ENCODE measurements around the gene DLG2. TPM values are rescaled to one million over a fixed set of nuclear protein-coding genes. Genes with fewer than 3 reads are reported as not detected.

DLG2 gene
- total RNA-seq, 1 experiment from 2014 or later: 17.5 TPM

- no peak for TF ChIP-seq ZNF219 (CRISPR knock-in tag; IDR thresholded peaks at IDR 0.05; ENCODE audit: borderline replicate concordance)
- TF ChIP-seq JAZF1 (CRISPR knock-in tag; IDR thresholded peaks at IDR 0.05): no peak
- no peak for TF ChIP-seq ZNF396 (CRISPR knock-in tag; IDR thresholded peaks at IDR 0.05; ENCODE audit: borderline replicate concordance)
- TF ChIP-seq ZNF281 (CRISPR knock-in tag; IDR thresholded peaks at IDR 0.05): no peak
- ATAC-seq (no peak), DNase-seq (ENCODE audit: low spot score) (no peak)
- no peak overlapping the region for H3K4me3 Mint-ChIP-seq
- POLR2A ChIA-PET: no interaction called here
- no peaks in the 10 kb centered on the region for H3K27me3 Mint-ChIP-seq (ENCODE audit: low read depth)
- H3K36me3 Mint-ChIP-seq: no peaks in the 10 kb centered on the region
- peaks cover 45% of the 10 kb centered on the region for H3K4me1 Mint-ChIP-seq
- CTCF ChIA-PET: no interaction called here
- H3K27ac Mint-ChIP-seq: no peak overlapping the region
- H3K9me3 Mint-ChIP-seq: no peaks in the 10 kb centered on the region
Observed at GRCh38 chr11:84687433-84687832, 939.7 kb downstream of the DLG2 start.

GRCh38 chr11:84686716-84687115 lies 940.4 kb downstream of the DLG2 start:
- Mint-ChIP-seq H3K4me1 (peaks cover 40% of the 10 kb centered on the region), H3K27ac (no peak overlapping the region), H3K36me3 (no peaks in the 10 kb centered on the region), H3K9me3 (no peaks in the 10 kb centered on the region), H3K27me3 (ENCODE audit: low read depth) (no peaks in the 10 kb centered on the region), H3K4me3 (no peak overlapping the region)
- ChIA-PET POLR2A (no interaction called here), CTCF (no interaction called here)
- no peak for DNase-seq (ENCODE audit: low spot score)
- no peak for TF ChIP-seq ZNF263 (CRISPR knock-in tag; IDR thresholded peaks at IDR 0.05; ENCODE audit: low read depth)
- TF ChIP-seq EMX1 (CRISPR knock-in tag; IDR thresholded peaks at IDR 0.05): no peak
- ATAC-seq: peak; percentile 62

GRCh38 chr11:84685976-84686375 lies 941.2 kb downstream of the DLG2 start:
- DNase-seq (ENCODE audit: low spot score): no peak
- Mint-ChIP-seq H3K4me3 (no peak overlapping the region), H3K27ac (no peak overlapping the region; the same call in 1 of the 2 replicates), H3K36me3 (no peaks in the 10 kb centered on the region), H3K9me3 (no peaks in the 10 kb centered on the region), H3K27me3 (ENCODE audit: low read depth) (no peaks in the 10 kb centered on the region), H3K4me1 (peaks cover 39% of the 10 kb centered on the region)
- CTCF ChIA-PET: no interaction called here
- TF ChIP-seq ZNF423 (CRISPR knock-in tag; IDR thresholded peaks at IDR 0.05): no peak
- no peak for TF ChIP-seq ZNF317 (CRISPR knock-in tag; IDR thresholded peaks at IDR 0.05; ENCODE audit: borderline replicate concordance, low read depth)
- no peak for TF ChIP-seq ZNF416 (CRISPR knock-in tag; IDR thresholded peaks at IDR 0.05)
- TF ChIP-seq MAX (CRISPR knock-in tag; IDR thresholded peaks at IDR 0.05): no peak
- TF ChIP-seq ATF3 (CRISPR knock-in tag; conservative IDR thresholded peaks at IDR 0.05): no peak
- TF ChIP-seq ATF1 (CRISPR knock-in tag; IDR thresholded peaks at IDR 0.05): no peak
- TF ChIP-seq EMX1 (CRISPR knock-in tag; IDR thresholded peaks at IDR 0.05): no peak
- TF ChIP-seq ATF6 (CRISPR knock-in tag; IDR thresholded peaks at IDR 0.05): no peak
- POLR2A ChIA-PET: no interaction called here
- no peak for ATAC-seq

- H3K27ac Mint-ChIP-seq: no peak overlapping the region
- DNase-seq (ENCODE audit: low spot score): no peak
Observed at GRCh38 chr11:84685149-84685548, 942.0 kb downstream of the DLG2 start.

More at GRCh38 chr11:84685149-84685548, 942.0 kb downstream of the DLG2 start:
- ChIA-PET CTCF (no interaction called here), POLR2A (no interaction called here)
- no peaks in the 10 kb centered on the region for H3K36me3 Mint-ChIP-seq
- no peak for ATAC-seq
- no peaks in the 10 kb centered on the region for H3K27me3 Mint-ChIP-seq (ENCODE audit: low read depth)
- no peaks in the 10 kb centered on the region for H3K9me3 Mint-ChIP-seq
- H3K4me1 Mint-ChIP-seq: peaks cover 38% of the 10 kb centered on the region
- no peak overlapping the region for H3K4me3 Mint-ChIP-seq
- TF ChIP-seq RORB (CRISPR knock-in tag; IDR thresholded peaks at IDR 0.05): no peak
- no peak for TF ChIP-seq AR (CRISPR knock-in tag; IDR thresholded peaks at IDR 0.05)
- no peak for TF ChIP-seq TP53 (CRISPR knock-in tag; IDR thresholded peaks at IDR 0.05)
- no peak for TF ChIP-seq E2F1 (CRISPR knock-in tag; IDR thresholded peaks at IDR 0.05)
- no peak for TF ChIP-seq ZSCAN18 (CRISPR knock-in tag; IDR thresholded peaks at IDR 0.05)
- TF ChIP-seq GRHL2 (CRISPR knock-in tag; IDR thresholded peaks at IDR 0.05; ENCODE audit: insufficient replicate concordance, severe bottlenecking): no peak

Measured in WTC11 (cell line).